Neural cell (in vitro differentiated cells): ENCODE measurements around the gene LGALSL. TPM values are rescaled to one million over a fixed set of nuclear protein-coding genes. Genes with fewer than 3 reads are reported as not detected.

Source experiments
- H2AFZ ChIP-seq: fragments of 200-600, 300-800 bp; sonication (generic), shearing (Covaris generic); 2 replicates; pipeline ENCODE4 v1.6.0; 2014; ENCODE audit warnings: low read depth, mild to moderate bottlenecking, antibody characterized with exemption, low read length, moderate library complexity
- H3F3A ChIP-seq: fragments of 200-600 bp; shearing (Covaris generic); 2 replicates; pipeline ENCODE4 v1.6.1; 2016; ENCODE audit warnings: mild to moderate bottlenecking, moderate library complexity, mixed read lengths, antibody characterized with exemption, low read length; ENCODE audit not compliant: insufficient read depth, poor library complexity, severe bottlenecking
- H3K27ac ChIP-seq: fragments of 200-600, 300-800 bp; sonication (generic), shearing (Covaris generic); 2 replicates; pipeline ENCODE4 v1.5.1; 2014; ENCODE audit warnings: mild to moderate bottlenecking, low read length, moderate library complexity
- H3K27me3 ChIP-seq: fragments of 300-800, 200-600 bp; sonication (generic), shearing (Covaris generic); 2 replicates; pipeline ENCODE4 v1.6.0; 2014; ENCODE audit warnings: mild to moderate bottlenecking, low read depth, low read length, moderate library complexity; ENCODE audit not compliant: insufficient read depth
- H3K36me3 ChIP-seq: fragments of 300-800, 200-600 bp; sonication (generic), shearing (Covaris generic); 2 replicates; pipeline ENCODE4 v1.5.1; 2014; ENCODE audit warnings: mild to moderate bottlenecking, antibody characterized with exemption, low read length, moderate library complexity; ENCODE audit not compliant: insufficient read depth
- H3K4me2 ChIP-seq: fragments of 300-800, 200-600 bp; sonication (generic), shearing (Covaris generic); 2 replicates; pipeline ENCODE4 v1.6.0; 2014; ENCODE audit warnings: mild to moderate bottlenecking, low read length
- H3K4me3 ChIP-seq: fragments of 300-800, 200-600 bp; sonication (generic), shearing (Covaris generic); 2 replicates; pipeline ENCODE4 v1.5.1; 2014; ENCODE audit warnings: mild to moderate bottlenecking, low read length, moderate library complexity
- H3K79me2 ChIP-seq: fragments of 200-600 bp; shearing (Covaris generic); replicated peaks from 2 replicates; pipeline ENCODE4 v1.6.0; 2014; ENCODE audit warnings: mild to moderate bottlenecking, low read length, moderate library complexity; ENCODE audit not compliant: insufficient read depth
- H3K9ac ChIP-seq: fragments of 300-800, 200-600 bp; sonication (generic), shearing (Covaris generic); 2 replicates; pipeline ENCODE4 v1.6.1; 2016; ENCODE audit warnings: mild to moderate bottlenecking, low read length, mixed read lengths
- H3K9me2 ChIP-seq: fragments of 200-600 bp; shearing (Covaris generic); 2 replicates; pipeline ENCODE4 v1.6.1; 2016; ENCODE audit warnings: mild to moderate bottlenecking, low read length, mixed read lengths; ENCODE audit not compliant: insufficient read depth
- H3K9me3 ChIP-seq: fragments of 200-600, 300-800 bp; sonication (generic), shearing (Covaris generic); 2 replicates; pipeline ENCODE4 v1.6.1; 2016; ENCODE audit warnings: mild to moderate bottlenecking, mixed run types, low read length, moderate library complexity, mixed read lengths
- H4K20me1 ChIP-seq: fragments of 200-600 bp; shearing (Covaris generic); 2 replicates; pipeline ENCODE4 v1.6.1; 2016; ENCODE audit warnings: mild to moderate bottlenecking, mixed run types; ENCODE audit not compliant: insufficient read depth
- CTCF ChIP-seq: fragments of 450-650 bp; IDR thresholded peaks from 2 replicates; pipeline ENCODE4 v1.5.1; 2014; ENCODE audit warnings: antibody characterized with exemption, mild to moderate bottlenecking, moderate library complexity; ENCODE audit not compliant: poor library complexity, severe bottlenecking
- EP300 ChIP-seq: fragments of 450-650 bp; conservative IDR thresholded peaks from 2 replicates; pipeline ENCODE4 v1.6.1; 2014; ENCODE audit warnings: antibody characterized with exemption, mild to moderate bottlenecking, moderate library complexity; ENCODE audit not compliant: poor library complexity, severe bottlenecking
- EZH2 ChIP-seq: fragments of 200-600, 300-800 bp; shearing (Covaris generic), sonication (generic); IDR thresholded peaks from 2 replicates; pipeline ENCODE4 v1.6.1; 2014; ENCODE audit warnings: antibody characterized with exemption, low read length, borderline replicate concordance, mild to moderate bottlenecking; ENCODE audit not compliant: insufficient read depth, poor library complexity, severe bottlenecking
- MXI1 ChIP-seq: fragments of 450-650 bp; conservative IDR thresholded peaks from 2 replicates; pipeline ENCODE4 v1.6.1; 2014; ENCODE audit warnings: antibody characterized with exemption, mild to moderate bottlenecking; ENCODE audit not compliant: poor library complexity, severe bottlenecking
- POLR2AphosphoS5 ChIP-seq: IDR thresholded peaks from 2 replicates; pipeline ENCODE4 v1.6.1; 2012
- RAD21 ChIP-seq: fragments of 450-650 bp; conservative IDR thresholded peaks from 2 replicates; pipeline ENCODE4 v1.6.1; 2014; ENCODE audit warnings: antibody characterized with exemption, mild to moderate bottlenecking, moderate library complexity
- REST ChIP-seq: IDR thresholded peaks from 2 replicates; pipeline ENCODE4 v1.6.1; 2012; ENCODE audit warnings: borderline replicate concordance
- SMC3 ChIP-seq: fragments of 450-650 bp; conservative IDR thresholded peaks from 2 replicates; pipeline ENCODE4 v1.6.1; 2014; ENCODE audit warnings: antibody characterized with exemption, mild to moderate bottlenecking, moderate library complexity; ENCODE audit not compliant: poor library complexity
- TAF1 ChIP-seq: IDR thresholded peaks from 2 replicates; pipeline ENCODE4 v1.6.1; 2012; ENCODE audit warnings: low read depth
- polyA plus RNA-seq: library from polyadenylated mRNA; depleted of rRNA; stranded (reverse); fragments of >200 nt; gene quantifications from 2 replicates; pipeline ENCODE4 v1.2.3, GENCODE V29; 2014

LGALSL gene
- polyA plus RNA-seq, 1 donor from 2014 or later: 43.6 TPM

- no peaks in the 10 kb centered on the region for H4K20me1 ChIP-seq
- no peak overlapping the region for H3K9ac ChIP-seq
- no peaks in the 10 kb centered on the region for H3K36me3 ChIP-seq
- no peak overlapping the region for H2AFZ ChIP-seq
- no peaks in the 10 kb centered on the region for H3F3A ChIP-seq
- TF ChIP-seq POLR2AphosphoS5 (no peak), TAF1 (no peak), RAD21 (no peak), SMC3 (no peak), MXI1 (no peak), REST (no peak), EZH2 (no peak), EP300 (no peak), CTCF (no peak)
- H3K9me2 ChIP-seq: no peaks in the 10 kb centered on the region
- H3K79me2 ChIP-seq: no peaks in the 10 kb centered on the region
- no peak overlapping the region for H3K4me2 ChIP-seq
- H3K4me3 ChIP-seq: no peak overlapping the region
- no peak overlapping the region for H3K27ac ChIP-seq
- no peaks in the 10 kb centered on the region for H3K27me3 ChIP-seq
- H3K9me3 ChIP-seq: no peaks in the 10 kb centered on the region
Measured at GRCh38 chr2:64485331-64485730, 31.4 kb downstream of the LGALSL start.

GRCh38 chr2:64485961-64486360 is 32.0 kb downstream of the LGALSL start:
- no peak overlapping the region for H3K4me3 ChIP-seq
- no peak overlapping the region for H2AFZ ChIP-seq
- no peaks in the 10 kb centered on the region for H3F3A ChIP-seq
- H3K79me2 ChIP-seq: no peaks in the 10 kb centered on the region
- no peak overlapping the region for H3K27ac ChIP-seq
- no peaks in the 10 kb centered on the region for H3K9me2 ChIP-seq
- H4K20me1 ChIP-seq: no peaks in the 10 kb centered on the region
- H3K36me3 ChIP-seq: no peaks in the 10 kb centered on the region
- no peaks in the 10 kb centered on the region for H3K9me3 ChIP-seq
- no peaks in the 10 kb centered on the region for H3K27me3 ChIP-seq
- H3K4me2 ChIP-seq: no peak overlapping the region
- no peak overlapping the region for H3K9ac ChIP-seq
- TF ChIP-seq MXI1: no peak
- TF ChIP-seq EZH2: no peak
- TF ChIP-seq TAF1: no peak
- no peak for TF ChIP-seq SMC3
- TF ChIP-seq EP300: no peak
